Measurements from ENCODE around the gene SNX18.

The SNX18 gene

DNA sequence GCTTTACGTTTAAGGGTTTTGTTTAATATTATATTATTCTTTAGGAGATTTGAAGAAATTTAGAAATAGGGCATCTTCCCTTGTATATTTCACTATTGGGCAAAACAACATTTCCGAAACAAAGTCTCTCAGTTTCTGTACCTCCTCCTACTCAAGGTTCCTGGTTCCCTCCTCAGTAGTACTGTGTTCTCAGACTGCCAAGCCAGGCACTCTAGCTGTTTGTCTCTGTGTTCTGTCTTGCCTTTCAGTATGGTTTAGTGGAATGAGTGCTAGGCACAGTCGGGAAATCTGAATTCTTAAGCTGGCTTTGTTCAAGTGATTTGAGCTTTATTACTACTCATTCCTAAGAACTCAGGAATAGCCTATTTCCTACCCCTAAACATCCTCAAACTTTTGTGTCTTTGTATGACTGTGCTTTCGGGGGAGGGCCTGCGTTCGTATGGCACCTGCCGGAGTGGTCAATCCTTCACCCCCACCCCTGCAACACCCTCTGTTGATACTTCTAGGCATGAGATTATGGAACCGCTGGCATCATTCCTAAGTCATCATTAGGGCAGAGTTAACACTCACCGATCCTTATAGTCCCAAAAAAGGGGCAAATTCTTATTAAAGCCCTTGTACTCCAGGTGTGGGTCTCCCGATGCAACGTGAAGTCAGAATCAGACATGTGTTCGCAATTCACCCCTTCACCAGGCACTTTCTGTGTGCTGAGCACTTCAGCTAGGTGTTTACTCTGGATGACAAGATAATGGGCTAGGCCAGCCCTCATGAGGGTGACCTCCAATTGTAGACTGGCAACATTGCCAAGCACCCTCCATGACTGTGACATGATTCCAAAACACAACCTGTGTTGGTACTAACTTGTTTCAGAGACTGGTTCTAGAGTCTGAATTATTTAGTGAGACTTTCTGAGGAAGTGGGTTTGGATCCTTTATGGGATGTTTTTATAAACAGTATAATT, 24.5 kb downstream of the SNX18 start:
- no peak for DNase-seq (ENCODE audit: low spot score)

DNA sequence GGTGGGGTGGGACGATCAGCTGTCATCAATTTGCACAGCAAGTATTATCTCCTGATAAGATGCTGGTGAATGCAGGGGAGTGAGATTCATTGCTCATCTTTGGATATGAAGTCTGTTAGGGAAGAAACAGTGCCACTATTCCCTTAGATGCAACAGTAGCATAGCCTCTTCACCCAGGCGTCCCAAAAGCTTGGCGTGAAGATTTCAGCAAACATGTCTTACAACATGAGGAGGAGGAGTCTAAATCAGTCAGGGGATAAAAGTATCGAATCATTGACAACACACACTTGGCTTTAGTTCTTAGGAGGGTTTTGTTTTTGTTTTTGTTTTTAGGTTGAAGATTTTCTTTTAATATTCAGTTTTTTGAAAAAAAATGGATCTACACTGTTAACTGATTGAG, 26.5 kb downstream of the SNX18 start:
- DNase-seq (ENCODE audit: low spot score): no peak

DNA sequence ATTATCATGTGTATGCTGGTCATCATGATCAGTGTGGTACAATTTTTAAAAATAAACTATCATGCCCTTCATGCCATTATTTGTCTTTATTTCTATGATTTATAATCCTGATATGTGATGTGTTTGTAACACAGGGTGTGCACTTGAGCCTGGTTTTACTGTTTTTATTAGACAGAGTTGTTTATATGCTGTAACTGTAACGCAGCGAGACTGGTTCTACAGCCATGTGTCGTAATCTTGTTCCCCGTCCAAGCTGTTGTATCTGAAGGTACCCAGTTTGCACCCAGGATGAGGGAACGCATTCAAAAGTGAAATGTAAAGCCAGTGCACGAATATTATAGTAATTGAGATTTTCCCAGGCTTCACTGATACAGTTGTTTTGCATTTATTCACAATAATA, 28.2 kb downstream of the SNX18 start:
- DNase-seq (ENCODE audit: low spot score): no peak

DNA sequence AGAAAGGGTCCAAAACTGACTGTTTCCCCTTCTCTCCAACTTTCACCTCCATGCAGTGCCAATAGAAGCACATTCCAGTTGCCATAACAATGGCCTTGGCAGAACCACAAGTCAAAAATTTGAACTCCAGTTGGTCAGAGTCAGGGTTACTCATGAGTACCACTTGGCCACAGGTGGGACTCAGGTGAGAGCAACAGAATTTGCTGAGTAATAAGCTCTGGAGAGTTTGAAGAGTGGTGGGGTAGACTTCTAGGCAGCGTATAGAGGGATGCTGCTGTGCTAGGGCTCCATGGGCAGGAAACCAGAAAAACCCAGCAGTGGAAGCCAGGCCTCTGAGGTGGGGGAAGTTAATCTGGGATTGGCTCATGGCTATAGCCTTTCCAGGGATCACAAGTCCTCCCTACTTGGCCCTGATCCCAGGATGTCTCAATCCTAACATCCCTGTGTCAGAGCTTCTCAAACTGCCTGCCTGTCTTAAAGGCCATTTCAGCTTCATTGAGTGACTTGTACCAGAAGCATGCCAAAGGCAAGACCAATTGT, 30.2 kb downstream of the SNX18 start:
- peak; percentile 61 for DNase-seq (ENCODE audit: low spot score)

DNA sequence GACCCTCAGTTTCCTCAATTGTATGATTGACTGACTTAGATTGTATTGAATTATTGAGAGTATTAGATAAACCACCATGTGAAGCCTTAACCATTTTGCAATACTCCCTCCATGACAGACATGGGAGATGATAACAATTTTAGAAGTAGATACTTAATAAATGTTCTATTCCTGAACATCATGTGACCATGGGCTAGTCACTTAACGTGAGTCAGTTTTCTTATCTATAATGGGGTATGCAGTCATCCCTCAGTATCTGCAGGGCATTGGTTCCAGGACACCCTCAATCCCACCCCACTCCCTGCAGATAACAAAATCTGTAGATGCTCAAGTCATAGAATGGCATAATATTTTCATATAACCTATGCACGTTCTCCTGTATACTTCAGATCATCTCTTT, 31.0 kb downstream of the SNX18 start:
- DNase-seq (ENCODE audit: low spot score): no peak

DNA sequence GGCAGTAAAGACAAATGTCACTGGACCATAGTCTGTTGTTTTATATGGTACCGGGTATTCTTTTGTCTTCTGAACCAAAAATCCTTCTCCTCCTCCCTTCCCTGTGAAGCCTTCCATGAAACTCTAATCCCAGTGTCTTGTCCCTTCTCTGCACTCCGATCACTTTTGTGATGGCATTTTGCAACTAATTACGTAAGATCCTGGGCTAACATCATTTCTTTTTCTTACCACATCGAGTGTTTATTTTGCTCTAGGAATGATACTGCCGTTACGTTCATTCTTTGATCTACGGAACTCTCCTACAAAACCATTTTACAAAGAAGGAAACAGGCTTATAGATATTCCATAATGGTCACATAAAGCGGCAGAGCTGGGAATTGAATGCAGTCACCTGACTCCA, 33.7 kb downstream of the SNX18 start:
- no peak for DNase-seq (ENCODE audit: low spot score)

DNA sequence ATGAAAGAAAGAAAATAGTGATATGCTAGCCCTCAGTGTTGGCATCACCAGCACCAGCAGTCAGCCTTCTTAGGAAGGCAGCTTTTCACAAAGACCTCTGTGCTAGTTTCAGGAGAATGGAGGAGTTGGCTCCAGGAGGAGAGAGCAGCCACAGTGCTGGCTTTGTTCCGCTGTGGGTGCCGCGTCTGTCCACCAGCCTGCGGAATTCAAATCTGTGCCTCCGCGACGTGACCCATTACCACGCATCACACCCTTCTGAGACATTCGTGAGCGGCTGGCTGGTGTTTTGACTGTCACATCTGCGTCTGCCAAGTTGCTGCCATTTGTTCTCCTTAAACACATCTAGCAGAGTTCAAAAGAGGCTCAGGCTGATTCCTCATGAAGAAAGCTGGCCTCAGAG, 34.4 kb downstream of the SNX18 start:
- no peak for DNase-seq (ENCODE audit: low spot score)

DNA sequence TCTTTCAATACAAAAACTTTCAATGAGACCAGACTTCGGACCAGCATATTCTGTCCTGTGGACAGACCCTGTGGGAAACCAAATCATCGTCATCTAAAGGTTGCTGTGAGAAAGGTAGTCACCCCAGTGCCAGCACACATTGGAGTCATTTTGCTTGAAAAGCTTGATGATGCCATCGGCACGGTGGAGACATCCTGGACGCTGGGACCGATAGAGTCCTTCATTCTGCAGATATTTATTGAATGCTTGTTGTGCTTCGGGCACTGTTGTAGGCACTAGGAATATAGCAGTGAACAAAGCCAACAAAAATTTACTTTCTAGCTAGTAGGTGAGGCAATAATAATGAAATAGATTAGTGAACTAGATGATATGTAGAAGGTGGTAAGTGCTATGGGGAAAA, 34.9 kb downstream of the SNX18 start:
- DNase-seq (ENCODE audit: low spot score): no peak

DNA sequence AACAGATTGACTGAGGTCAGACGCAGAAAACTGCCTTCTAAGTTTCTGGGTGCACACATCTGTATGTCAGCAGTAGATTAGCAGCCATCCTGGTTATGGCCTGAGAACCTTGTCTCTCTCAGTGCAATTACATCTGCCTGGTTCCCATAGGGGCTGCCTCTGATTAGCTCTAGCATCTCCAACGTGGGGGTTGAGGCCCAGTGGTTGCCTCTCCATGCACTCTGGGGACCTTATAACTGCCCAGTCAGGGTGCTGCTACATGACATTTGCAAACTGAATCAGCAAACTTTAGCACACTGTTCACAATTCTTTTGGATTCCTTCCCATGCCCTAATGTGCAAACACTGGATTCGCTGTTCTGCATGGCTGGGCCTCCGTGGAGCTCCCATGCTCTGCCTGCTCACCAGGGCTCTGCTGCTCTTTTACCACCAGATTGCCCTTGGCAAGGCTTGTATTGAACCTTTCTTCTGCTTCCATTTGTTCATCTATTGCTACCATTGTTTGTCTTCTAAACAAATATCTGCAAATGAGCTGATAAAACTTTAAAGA, 36.2 kb downstream of the SNX18 start:
- DNase-seq (ENCODE audit: low spot score): no peak

DNA sequence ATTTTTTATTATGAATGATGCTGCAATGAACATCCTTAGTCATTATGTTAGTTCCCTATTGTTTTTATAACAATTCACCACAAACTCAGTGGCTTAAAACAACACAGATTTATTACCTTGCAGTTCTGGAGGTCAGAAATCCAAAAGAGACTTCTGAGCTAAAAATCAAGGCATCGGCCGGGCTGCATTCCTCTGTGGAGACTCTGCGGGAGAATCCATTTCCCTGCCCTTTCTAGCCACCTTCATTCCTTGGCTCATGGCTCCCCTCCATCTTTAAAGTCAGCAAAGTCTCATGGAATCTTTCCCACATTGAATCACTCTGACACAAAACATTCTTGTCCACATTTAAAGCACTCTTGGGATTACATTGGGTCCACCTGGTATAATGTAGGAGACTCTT, 38.6 kb downstream of the SNX18 start:
- DNase-seq (ENCODE audit: low spot score): no peak

DNA sequence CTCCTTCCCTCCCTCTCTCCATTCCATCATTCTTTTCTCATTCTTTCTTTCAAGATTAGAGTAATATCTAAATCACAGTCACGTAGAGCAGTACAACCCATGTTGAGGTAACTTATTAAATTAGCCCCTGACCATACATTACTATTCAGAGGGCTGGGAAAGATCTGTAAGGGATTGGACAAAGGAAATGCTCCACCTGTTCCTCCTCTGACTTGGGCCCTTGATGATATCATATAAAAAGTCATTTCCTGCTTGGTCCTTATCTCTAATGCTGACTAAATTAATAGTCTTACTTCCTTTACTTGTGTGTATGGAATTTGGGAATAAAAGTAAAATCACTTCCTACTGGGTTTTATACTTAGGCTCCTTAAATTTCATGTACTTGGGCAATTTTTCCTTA, 40.8 kb downstream of the SNX18 start:
- DNase-seq (ENCODE audit: low spot score): no peak

DNA sequence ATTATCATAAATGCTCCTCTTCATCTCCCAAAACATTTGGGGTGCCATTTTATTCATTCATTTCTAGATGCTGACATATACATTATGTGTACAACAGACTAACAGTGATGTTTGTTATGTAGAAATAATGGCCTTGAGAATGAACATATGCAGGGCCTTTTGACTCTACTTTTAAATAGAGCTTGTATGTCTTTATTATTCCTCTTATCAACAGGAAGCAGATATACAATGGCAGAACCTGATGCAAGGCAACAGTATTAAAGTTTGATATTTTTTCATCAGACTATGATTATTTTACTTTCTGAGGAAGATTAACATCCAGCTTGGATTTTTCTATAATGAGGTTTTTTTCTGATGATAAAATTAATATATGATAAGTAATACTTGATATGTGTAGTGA, 44.1 kb downstream of the SNX18 start:
- DNase-seq (ENCODE audit: low spot score): no peak

DNA sequence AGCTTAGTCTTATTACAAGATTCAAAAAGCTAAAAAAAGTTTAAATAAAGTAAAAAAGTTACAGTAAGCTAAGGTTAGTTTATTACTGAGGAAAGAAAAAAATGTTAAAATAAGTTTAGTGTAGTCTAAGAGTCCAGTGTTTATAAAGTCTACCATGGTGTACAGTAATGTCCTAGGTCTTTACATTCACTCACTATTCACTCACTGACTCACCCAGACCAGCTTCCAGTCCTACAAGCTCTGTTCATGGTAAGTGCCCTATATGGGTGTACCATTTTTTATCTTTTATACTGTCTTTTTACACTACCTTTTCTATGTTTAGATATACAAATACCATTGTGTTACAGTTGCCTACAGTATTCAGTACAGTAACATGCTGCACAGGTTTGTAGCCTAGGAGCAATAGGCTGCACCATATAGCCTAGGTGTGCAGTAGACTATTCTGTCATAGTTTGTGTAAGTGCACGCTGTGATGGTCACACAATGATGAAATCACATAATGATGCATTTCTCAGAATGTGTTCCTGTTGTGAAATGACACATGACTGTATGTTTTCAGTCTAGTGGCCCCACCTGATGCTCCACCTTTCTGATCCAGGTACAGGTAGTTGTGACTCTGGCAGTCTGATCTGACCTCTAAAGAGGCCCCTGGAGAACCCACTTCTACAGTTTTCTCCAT, 45.7 kb downstream of the SNX18 start:
- DNase-seq (ENCODE audit: low spot score): no peak

DNA sequence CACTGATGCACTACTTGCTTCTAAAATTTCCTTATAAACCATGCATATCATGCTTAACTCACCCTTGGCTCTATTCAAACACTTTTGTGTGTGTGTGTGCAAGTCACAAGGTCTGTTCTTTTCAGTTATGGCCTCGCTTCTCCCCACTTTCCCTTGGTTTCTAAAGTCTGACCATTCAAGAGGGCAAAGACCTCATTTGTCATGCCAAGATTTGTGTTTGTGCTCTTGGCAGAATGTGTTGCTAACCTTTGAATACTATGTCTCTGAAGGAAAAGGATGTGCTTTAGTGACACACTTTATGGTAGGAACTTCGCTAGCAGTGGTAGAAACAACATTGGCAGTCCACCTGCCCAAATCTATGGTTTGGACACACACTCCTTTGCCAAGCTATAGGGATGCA, 50.4 kb downstream of the SNX18 start:
- DNase-seq (ENCODE audit: low spot score): no peak

DNA sequence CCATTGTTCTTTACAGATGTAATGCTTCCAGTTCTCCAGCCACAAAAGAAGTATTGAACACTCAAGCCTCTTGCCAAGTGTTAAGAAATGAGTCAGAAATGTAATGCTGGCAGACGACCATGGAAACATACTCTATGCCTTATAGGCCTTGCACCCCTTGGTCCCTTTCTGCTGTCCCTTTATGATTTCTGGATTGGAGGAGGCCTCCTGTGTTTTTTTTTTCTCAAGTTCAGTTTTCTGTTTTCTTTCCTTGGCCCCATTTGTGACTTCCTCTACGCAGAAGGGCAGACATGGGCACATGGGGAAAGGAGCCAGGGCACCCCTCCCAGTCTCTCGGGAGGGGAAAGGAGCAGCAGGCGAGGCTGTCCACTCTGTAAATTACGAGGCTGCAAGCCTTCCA, 53.4 kb downstream of the SNX18 start:
- no peak for DNase-seq (ENCODE audit: low spot score)

DNA sequence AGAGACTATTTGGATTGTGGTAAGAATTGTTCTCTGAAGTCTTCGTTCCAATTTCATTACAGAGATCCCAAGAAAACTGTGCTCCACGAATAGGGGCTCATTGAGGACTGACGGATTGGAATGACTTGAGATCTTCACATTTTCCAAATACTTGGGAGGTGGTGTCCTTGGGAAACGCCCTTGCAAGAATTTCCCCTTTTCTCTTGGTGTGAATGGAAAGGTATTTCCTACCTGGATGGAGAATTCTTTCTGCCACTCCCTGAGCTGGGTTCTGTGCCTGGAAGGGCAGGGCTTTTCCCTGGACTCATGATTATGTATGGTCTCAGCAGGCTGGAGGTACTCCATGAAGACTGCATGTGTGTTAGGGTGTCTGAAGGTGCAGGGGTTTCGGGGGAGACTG, 53.9 kb downstream of the SNX18 start:
- no peak for DNase-seq (ENCODE audit: low spot score)

DNA sequence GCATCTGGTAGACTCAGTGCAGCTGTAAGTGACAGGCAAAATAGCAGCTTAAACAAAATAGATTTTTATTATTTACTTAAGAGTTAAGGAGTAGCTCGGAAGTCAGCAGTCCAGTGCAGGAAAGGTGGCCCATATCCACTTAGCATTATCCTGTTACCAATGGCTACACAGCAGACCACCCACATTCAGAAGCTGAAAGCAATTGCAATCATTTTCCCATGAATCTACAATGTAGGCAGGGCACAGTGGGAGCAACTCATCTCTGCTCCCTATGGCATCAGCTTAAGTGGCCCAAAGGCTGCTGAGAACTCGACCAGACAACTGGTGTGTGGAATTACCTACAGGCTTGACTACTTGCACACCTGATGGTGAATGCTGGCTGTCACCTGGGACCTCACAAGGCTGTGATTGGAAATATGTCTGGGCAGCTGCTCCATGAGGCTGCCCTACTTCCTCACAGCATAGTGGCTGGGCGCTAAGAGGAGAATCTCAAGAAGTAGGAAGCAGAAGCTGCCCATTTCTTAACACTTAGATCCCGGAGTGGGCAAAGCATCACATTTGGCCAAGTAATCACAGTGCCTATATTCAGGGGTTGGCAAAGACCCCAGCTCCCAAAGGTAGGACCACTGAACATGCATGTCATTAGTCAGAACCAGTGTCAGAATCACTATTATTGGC, 56.4 kb downstream of the SNX18 start:
- no peak for DNase-seq (ENCODE audit: low spot score)

DNA sequence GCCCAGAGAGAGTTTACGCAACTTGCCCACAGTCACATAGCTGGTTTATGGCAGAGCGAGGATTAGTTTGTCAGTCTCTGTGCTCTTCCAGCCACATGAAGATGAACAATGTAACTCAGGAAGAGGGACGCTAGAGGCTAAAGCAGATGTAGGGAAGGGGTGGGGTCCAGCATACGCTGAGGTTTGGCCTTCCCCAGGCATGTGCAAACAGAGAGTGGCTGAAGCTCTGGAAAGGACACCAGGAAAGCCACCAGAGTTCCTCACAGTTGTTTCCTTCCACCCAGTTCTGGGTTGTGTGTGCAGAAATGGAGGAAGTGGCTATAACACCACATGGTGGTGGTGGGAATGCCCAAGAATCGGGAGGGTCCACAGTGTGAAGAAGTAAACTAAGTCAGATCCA, 60.0 kb downstream of the SNX18 start:
- DNase-seq (ENCODE audit: low spot score): no peak

DNA sequence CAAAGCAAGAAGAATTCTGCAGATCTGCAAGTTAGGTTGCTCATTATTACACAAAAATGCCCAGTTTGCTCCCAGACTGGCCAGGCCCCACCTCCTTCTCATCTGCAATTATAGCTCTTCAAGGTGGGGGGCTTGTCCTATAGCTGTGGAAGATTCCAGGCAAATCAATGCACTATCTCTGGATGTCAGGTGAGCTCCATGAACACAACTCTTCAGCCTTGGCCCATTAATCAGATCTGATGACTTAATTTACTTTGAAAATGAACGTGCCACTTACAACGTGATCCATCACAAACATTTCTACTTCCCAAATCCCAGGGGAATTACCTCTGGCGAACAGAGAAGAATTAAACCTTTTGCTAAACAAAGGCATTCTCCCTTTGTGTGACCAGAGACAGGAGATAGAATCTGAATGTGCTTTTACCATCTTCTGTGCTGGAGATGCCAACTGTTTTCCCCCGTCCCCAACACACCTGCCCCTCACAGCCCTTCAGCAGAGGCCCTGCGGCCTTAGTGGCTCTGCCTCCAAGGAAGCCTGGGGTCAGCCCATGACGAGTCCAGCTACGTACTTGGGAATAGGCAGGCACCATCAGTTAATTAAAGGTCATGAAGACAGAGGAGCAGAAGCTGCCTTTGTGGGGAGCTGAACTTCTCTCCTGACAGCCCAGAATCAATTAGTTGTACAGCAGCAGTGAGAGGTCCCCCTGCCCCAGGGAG, 60.5 kb downstream of the SNX18 start:
- no peak for DNase-seq (ENCODE audit: low spot score)

DNA sequence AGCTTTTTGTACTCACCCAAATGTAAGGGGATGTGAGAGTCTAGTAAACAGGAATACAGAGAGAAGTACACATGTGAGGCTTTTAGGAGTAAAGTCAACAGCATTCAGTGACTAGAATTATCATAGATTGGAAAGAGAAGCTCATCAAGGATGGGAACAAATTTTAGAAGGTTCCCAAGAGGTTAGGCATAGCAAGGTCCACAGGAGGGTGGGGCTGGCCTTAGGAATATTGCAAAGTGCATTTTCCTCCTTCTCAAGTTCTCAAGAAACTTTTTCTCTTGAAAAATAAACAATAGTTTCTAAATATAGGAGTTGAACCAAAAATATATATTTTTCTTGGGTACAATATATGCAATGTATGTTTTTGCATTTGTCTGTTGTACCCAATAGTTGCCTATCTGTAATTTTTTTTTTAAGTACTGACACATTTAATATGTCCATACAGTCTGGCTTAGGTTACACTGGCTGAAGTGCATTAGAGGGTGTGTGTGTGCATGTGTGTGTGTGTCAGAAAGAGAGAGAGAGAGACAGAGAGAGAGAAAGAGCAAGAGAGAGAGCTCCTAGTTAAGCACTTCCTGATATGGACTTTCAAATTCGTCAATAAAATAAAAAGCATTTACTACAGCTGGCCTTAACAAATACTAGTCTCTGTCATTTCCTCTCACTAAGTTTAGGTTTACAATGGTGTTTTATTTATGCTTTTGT, 62.2 kb downstream of the SNX18 start:
- no peak for DNase-seq (ENCODE audit: low spot score)

Measured in hepatic stellate cell (primary cell).